ENCODE data around the gene GLCCI1. TPM values are rescaled to one million over a fixed set of nuclear protein-coding genes. Genes with fewer than 3 reads are reported as not detected.
A peak's percentile ranks its signal among the peaks of the same experiment; 100 is the strongest.

The GLCCI1 gene
- total and polyA plus RNA-seq, 11 donors: 1.5 to 10.8 (median 6.3) TPM

- ATAC-seq (peak in 3 of 4 donors; percentile 55 to 76 (median 66)), DNase-seq (no peak)
- Histone ChIP-seq H3K27me3 (no peaks in the 10 kb centered on the region), H3K36me3 (peaks cover 0 to 9% (median 0%) of the 10 kb centered on the region in 9 donors), H3K9me3 (peaks cover 0 to 17% (median 3%) of the 10 kb centered on the region in 12 donors), H3K27ac (no peak overlapping the region), H3K4me3 (no peak overlapping the region), H3K4me1 (no peaks in the 10 kb centered on the region)
- intact Hi-C loops (cut with DNase I): no loop called here
- 92 to 100% (median 97%) methylated on average over 2 of the region's 2 CpGs for WGBS, 4 donors
- TF ChIP-seq CTCF (IDR thresholded peaks at IDR 0.05): peak in 10 of 12 donors; percentile 9 to 41 (median 28)
- TF ChIP-seq POLR2A (IDR thresholded peaks at IDR 0.05): no peak
These were observed 67.3 kb downstream of the GLCCI1 start for GRCh38 chr7:8035647-8036518.

- peaks cover 0 to 17% (median 3%) of the 10 kb centered on the region in 12 donors for H3K9me3 ChIP-seq
- intact Hi-C loops (cut with DNase I): no loop called here
- WGBS, 4 donors: 92 to 96% (median 94%) methylated on average over 3 of the region's 3 CpGs
These were observed 68.6 kb downstream of the GLCCI1 start for GRCh38 chr7:8037151-8037550.

GRCh38 chr7:8040768-8041369, 72.3 kb downstream of the GLCCI1 start:
- no peak overlapping the region for H3K4me3 ChIP-seq
- WGBS, 4 donors: 87 to 90% (median 88%) methylated on average over 3 of the region's 3 CpGs
- no peak for TF ChIP-seq POLR2A (IDR thresholded peaks at IDR 0.05)

More at GRCh38 chr7:8037151-8037550, 68.6 kb downstream of the GLCCI1 start:
- peaks cover 0 to 9% (median 0%) of the 10 kb centered on the region in 9 donors for H3K36me3 ChIP-seq
- no peak for ATAC-seq
- no peak for TF ChIP-seq CTCF (IDR thresholded peaks at IDR 0.05)
- no peak for TF ChIP-seq POLR2A (IDR thresholded peaks at IDR 0.05)
- H3K27me3 ChIP-seq: no peaks in the 10 kb centered on the region
- no peaks in the 10 kb centered on the region for H3K4me1 ChIP-seq
- no peak overlapping the region for H3K4me3 ChIP-seq
- DNase-seq: no peak
- H3K27ac ChIP-seq: no peak overlapping the region

GRCh38 chr7:8042796-8043535, 74.4 kb downstream of the GLCCI1 start:
- peaks cover 0 to 11% (median 3%) of the 10 kb centered on the region in 12 donors for H3K9me3 ChIP-seq
- ATAC-seq (no peak), DNase-seq (no peak)
- intact Hi-C loops (cut with DNase I): no loop called here
- 87 to 95% (median 93%) methylated on average over 3 of the region's 3 CpGs for WGBS, 4 donors
- no peak for TF ChIP-seq POLR2A (IDR thresholded peaks at IDR 0.05)
- H3K27ac ChIP-seq: no peak overlapping the region
- H3K36me3 ChIP-seq: no peaks in the 10 kb centered on the region
- H3K4me3 ChIP-seq: no peak overlapping the region
- no peaks in the 10 kb centered on the region for H3K27me3 ChIP-seq
- no peaks in the 10 kb centered on the region for H3K4me1 ChIP-seq

More at GRCh38 chr7:8040768-8041369, 72.3 kb downstream of the GLCCI1 start:
- Histone ChIP-seq H3K4me1 (no peaks in the 10 kb centered on the region), H3K27ac (no peak overlapping the region), H3K36me3 (peaks cover 0 to 9% (median 0%) of the 10 kb centered on the region in 9 donors), H3K27me3 (no peaks in the 10 kb centered on the region), H3K9me3 (peaks cover 0 to 14% (median 2%) of the 10 kb centered on the region in 12 donors)
- DNase-seq: no peak
- ATAC-seq: no peak
- intact Hi-C loops (cut with DNase I): no loop called here
